ENCODE data around the gene AKR1C2. TPM values are rescaled to one million over a fixed set of nuclear protein-coding genes. Genes with fewer than 3 reads are reported as not detected.
"Not testable (repeated sequence)": the region's sequence is repeated elsewhere in the genome, so short reads cannot be mapped to it uniquely, and the experiment has no call there.

Gene AKR1C2
- total and polyA plus RNA-seq, 2 donors: 1.0 to 3.8 TPM

DNA sequence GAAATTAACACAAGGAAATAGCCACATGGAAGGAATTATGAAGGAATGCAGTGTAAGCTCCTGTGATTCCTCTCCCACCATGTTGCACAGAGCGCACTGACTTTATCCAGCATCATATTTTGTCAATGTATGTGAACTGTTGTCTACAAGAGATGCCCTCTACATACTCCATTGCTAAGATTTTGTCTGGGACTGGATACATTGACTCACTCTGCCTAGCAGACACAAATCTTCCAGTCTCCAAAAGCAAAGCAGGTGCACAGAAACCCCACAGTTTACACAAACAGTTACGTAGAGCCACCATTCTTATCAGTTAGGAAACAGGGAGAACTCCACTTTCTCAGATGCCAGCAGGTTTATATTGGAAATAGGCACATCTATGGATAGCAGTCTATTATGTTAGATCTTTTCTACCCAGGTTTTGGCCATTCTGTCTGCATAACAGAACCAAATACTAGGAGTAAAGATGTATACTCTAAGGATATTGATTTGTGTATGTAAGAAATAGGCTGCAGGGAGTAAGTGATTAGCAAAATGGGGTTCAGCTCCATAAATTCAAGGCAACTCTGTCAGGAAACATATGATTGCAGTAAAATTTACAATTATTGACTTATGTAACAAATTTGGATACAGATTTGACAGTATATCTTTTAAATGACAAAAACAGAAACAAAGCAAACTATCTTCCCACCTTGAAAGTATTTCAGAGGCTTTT lies 1.5 kb downstream of the AKR1C2 start:
- H3K27ac ChIP-seq (ENCODE audit: low read depth in 1 of 2, low read length in 1 of 2): no peak overlapping the region
- 96% methylated on average over 2 of the region's 2 CpGs for WGBS
- no peaks in the 10 kb centered on the region for H3K4me1 ChIP-seq (ENCODE audit: control insufficient read depth in 2 of 2, insufficient read depth in 2 of 2, low read length in 2 of 2)
- H3K9me3 ChIP-seq (ENCODE audit: control insufficient read depth in 2 of 2, insufficient read depth in 1 of 2, low read length in 1 of 2): no peaks in the 10 kb centered on the region
- no peaks in the 10 kb centered on the region for H3K27me3 ChIP-seq (ENCODE audit: control insufficient read depth in 2 of 2, insufficient read depth in 1 of 2, low read length in 1 of 2)
- no peak overlapping the region for H3K4me3 ChIP-seq (ENCODE audit: low read length in 2 of 2)
- no peaks in the 10 kb centered on the region for H3K36me3 ChIP-seq (ENCODE audit: control insufficient read depth in 2 of 2, insufficient read depth in 2 of 2, low read length in 1 of 2)
- no peak for DNase-seq (ENCODE audit: low read depth in 6 of 9, low spot score in 9 of 9)

GRCh38 chr10:4998671-4999070 lies 5.0 kb downstream of the AKR1C2 start:
- DNase-seq (ENCODE audit: low read depth in 6 of 9, low spot score in 9 of 9): no peak
- H3K27ac ChIP-seq (ENCODE audit: low read depth in 1 of 2, low read length in 1 of 2): no peak overlapping the region
- no peaks in the 10 kb centered on the region for H3K9me3 ChIP-seq (ENCODE audit: control insufficient read depth in 2 of 2, insufficient read depth in 1 of 2, low read length in 1 of 2)
- no peaks in the 10 kb centered on the region for H3K36me3 ChIP-seq (ENCODE audit: control insufficient read depth in 2 of 2, insufficient read depth in 2 of 2, low read length in 1 of 2)
- no peaks in the 10 kb centered on the region for H3K27me3 ChIP-seq (ENCODE audit: control insufficient read depth in 2 of 2, insufficient read depth in 1 of 2, low read length in 1 of 2)
- no peaks in the 10 kb centered on the region for H3K4me1 ChIP-seq (ENCODE audit: control insufficient read depth in 2 of 2, insufficient read depth in 2 of 2, low read length in 2 of 2)
- WGBS: 85% methylated on average over 5 of the region's 5 CpGs
- H3K4me3 ChIP-seq (ENCODE audit: low read length in 2 of 2): no peak overlapping the region

GRCh38 chr10:4994260-4994659 lies 9.4 kb downstream of the AKR1C2 start:
- H3K4me3 ChIP-seq (ENCODE audit: low read length in 2 of 2); H3K27ac ChIP-seq (ENCODE audit: low read depth in 1 of 2, low read length in 1 of 2); H3K36me3 ChIP-seq (ENCODE audit: control insufficient read depth in 2 of 2, insufficient read depth in 2 of 2, low read length in 1 of 2); DNase-seq (ENCODE audit: low read depth in 6 of 9, low spot score in 9 of 9); H3K4me1 ChIP-seq (ENCODE audit: control insufficient read depth in 2 of 2, insufficient read depth in 2 of 2, low read length in 2 of 2); H3K9me3 ChIP-seq (ENCODE audit: control insufficient read depth in 2 of 2, insufficient read depth in 1 of 2, low read length in 1 of 2); H3K27me3 ChIP-seq (ENCODE audit: control insufficient read depth in 2 of 2, insufficient read depth in 1 of 2, low read length in 1 of 2): not testable (repeated sequence)

- not testable (repeated sequence) for H3K27ac ChIP-seq (ENCODE audit: low read depth in 1 of 2, low read length in 1 of 2); H3K9me3 ChIP-seq (ENCODE audit: control insufficient read depth in 2 of 2, insufficient read depth in 1 of 2, low read length in 1 of 2); H3K27me3 ChIP-seq (ENCODE audit: control insufficient read depth in 2 of 2, insufficient read depth in 1 of 2, low read length in 1 of 2); H3K36me3 ChIP-seq (ENCODE audit: control insufficient read depth in 2 of 2, insufficient read depth in 2 of 2, low read length in 1 of 2); DNase-seq (ENCODE audit: low read depth in 6 of 9, low spot score in 9 of 9); H3K4me3 ChIP-seq (ENCODE audit: low read length in 2 of 2); H3K4me1 ChIP-seq (ENCODE audit: control insufficient read depth in 2 of 2, insufficient read depth in 2 of 2, low read length in 2 of 2)
- WGBS: 94% methylated on average over 10 of the region's 10 CpGs
Measured at GRCh38 chr10:4992564-4992963, 11.1 kb downstream of the AKR1C2 start.

DNA sequence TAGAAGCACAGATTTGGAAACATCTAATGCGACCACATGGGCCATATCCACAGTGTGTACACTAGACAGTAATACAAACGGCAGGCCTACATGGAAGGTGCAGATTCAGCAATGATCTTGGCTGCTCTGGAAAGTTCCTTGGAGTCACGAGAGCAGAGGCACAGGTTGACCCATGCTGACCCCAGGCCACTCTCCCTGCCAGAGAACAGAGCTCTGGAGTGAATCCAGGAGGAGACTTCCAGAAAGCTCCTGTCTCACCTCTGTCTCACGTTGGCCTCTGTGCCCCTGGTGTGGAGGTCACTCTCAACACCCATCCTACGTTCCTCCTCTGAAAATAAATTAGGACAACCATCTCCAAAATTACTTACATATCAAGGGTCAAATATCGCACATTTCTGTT lies 12.2 kb downstream of the AKR1C2 start:
- not testable (repeated sequence) for DNase-seq (ENCODE audit: low read depth in 6 of 9, low spot score in 9 of 9); H3K27me3 ChIP-seq (ENCODE audit: control insufficient read depth in 2 of 2, insufficient read depth in 1 of 2, low read length in 1 of 2)
- WGBS: 94% methylated on average over 3 of the region's 6 CpGs

GRCh38 chr10:4990217-4990616 lies 13.4 kb downstream of the AKR1C2 start:
- H3K27ac ChIP-seq (ENCODE audit: low read depth in 1 of 2, low read length in 1 of 2): no peak overlapping the region
- H3K9me3 ChIP-seq (ENCODE audit: control insufficient read depth in 2 of 2, insufficient read depth in 1 of 2, low read length in 1 of 2): no peaks in the 10 kb centered on the region
- no peaks in the 10 kb centered on the region for H3K27me3 ChIP-seq (ENCODE audit: control insufficient read depth in 2 of 2, insufficient read depth in 1 of 2, low read length in 1 of 2)
- 98% methylated on average over 2 of the region's 2 CpGs for WGBS
- no peak overlapping the region for H3K4me3 ChIP-seq (ENCODE audit: low read length in 2 of 2)
- no peak for DNase-seq (ENCODE audit: low read depth in 6 of 9, low spot score in 9 of 9)
- H3K36me3 ChIP-seq (ENCODE audit: control insufficient read depth in 2 of 2, insufficient read depth in 2 of 2, low read length in 1 of 2): no peaks in the 10 kb centered on the region
- no peaks in the 10 kb centered on the region for H3K4me1 ChIP-seq (ENCODE audit: control insufficient read depth in 2 of 2, insufficient read depth in 2 of 2, low read length in 2 of 2)

More for the DNA sequence above, 12.2 kb downstream of the AKR1C2 start:
- not testable (repeated sequence) for H3K4me3 ChIP-seq (ENCODE audit: low read length in 2 of 2); H3K36me3 ChIP-seq (ENCODE audit: control insufficient read depth in 2 of 2, insufficient read depth in 2 of 2, low read length in 1 of 2); H3K4me1 ChIP-seq (ENCODE audit: control insufficient read depth in 2 of 2, insufficient read depth in 2 of 2, low read length in 2 of 2); H3K9me3 ChIP-seq (ENCODE audit: control insufficient read depth in 2 of 2, insufficient read depth in 1 of 2, low read length in 1 of 2); H3K27ac ChIP-seq (ENCODE audit: low read depth in 1 of 2, low read length in 1 of 2)

DNA sequence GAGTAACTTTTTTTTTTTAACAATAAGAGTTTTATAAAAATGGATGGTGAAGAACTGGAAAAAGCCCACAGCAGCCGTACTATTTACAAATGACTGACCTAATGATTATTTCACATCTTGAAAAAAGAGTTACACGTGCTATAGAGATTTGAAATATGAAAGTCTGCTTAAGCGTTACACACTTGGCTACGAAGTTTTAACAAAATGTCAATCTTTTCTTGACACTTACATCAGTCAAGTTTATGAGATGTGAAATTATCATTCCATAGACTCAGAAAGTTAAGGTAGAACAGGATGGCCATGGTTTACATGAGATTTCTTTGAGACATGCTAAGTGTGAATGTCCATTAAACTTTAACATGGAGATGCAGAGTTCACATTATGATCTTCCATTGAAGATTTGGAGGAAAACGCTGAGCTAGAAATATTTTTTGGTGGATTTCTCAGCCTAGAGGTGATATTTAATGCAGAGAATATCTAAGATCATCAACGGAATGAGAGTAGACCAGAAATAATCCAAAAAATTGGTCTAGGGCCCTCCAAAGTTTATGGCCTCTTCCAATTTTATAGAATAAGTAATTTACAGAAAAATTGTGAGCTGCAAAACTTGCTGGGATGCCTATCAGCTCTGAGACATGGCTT lies 15.5 kb downstream of the AKR1C2 start:
- not testable (repeated sequence) for H3K27ac ChIP-seq (ENCODE audit: low read depth in 1 of 2, low read length in 1 of 2); H3K4me1 ChIP-seq (ENCODE audit: control insufficient read depth in 2 of 2, insufficient read depth in 2 of 2, low read length in 2 of 2); DNase-seq (ENCODE audit: low read depth in 6 of 9, low spot score in 9 of 9); H3K9me3 ChIP-seq (ENCODE audit: control insufficient read depth in 2 of 2, insufficient read depth in 1 of 2, low read length in 1 of 2); H3K4me3 ChIP-seq (ENCODE audit: low read length in 2 of 2); H3K36me3 ChIP-seq (ENCODE audit: control insufficient read depth in 2 of 2, insufficient read depth in 2 of 2, low read length in 1 of 2); H3K27me3 ChIP-seq (ENCODE audit: control insufficient read depth in 2 of 2, insufficient read depth in 1 of 2, low read length in 1 of 2)
- WGBS: 97% methylated on average over 6 of the region's 6 CpGs

DNA sequence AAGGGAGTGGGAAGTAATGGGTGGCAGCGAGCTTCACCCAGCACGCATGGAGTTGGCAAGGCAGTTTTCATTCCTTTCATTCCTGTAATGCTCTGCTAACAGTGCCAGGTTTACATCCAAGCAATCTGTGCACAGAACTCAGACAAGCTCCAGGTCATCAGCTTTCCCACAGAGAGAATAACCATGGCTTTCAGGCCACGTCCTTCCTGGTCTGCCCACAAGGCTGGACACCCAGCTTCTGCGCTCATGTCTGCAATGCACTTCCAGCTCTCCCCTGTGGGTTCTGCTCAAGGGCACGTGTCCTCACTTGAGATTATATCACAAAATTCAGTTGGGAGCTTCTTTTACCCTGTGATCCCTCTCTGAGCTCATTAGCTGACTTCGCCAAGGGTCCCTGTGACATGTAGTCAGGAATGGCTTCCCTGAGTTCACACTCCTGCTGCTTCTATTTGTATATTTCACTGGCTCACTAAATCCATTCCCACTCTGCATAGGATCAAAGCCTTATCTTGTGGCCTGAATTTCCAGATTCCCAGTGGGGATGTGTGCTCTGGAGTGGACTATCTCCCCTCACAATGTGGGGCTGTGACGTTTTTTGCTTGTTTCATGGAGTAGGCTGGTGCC lies 18.6 kb downstream of the AKR1C2 start:
- Histone ChIP-seq H3K9me3 (ENCODE audit: control insufficient read depth in 2 of 2, insufficient read depth in 1 of 2, low read length in 1 of 2) (no peaks in the 10 kb centered on the region), H3K27ac (ENCODE audit: low read depth in 1 of 2, low read length in 1 of 2) (no peak overlapping the region), H3K4me3 (ENCODE audit: low read length in 2 of 2) (no peak overlapping the region), H3K36me3 (ENCODE audit: control insufficient read depth in 2 of 2, insufficient read depth in 2 of 2, low read length in 1 of 2) (no peaks in the 10 kb centered on the region), H3K27me3 (ENCODE audit: control insufficient read depth in 2 of 2, insufficient read depth in 1 of 2, low read length in 1 of 2) (no peaks in the 10 kb centered on the region), H3K4me1 (ENCODE audit: control insufficient read depth in 2 of 2, insufficient read depth in 2 of 2, low read length in 2 of 2) (peaks cover 0 to 8% of the 10 kb centered on the region in 2 donors)
- no peak for DNase-seq (ENCODE audit: low read depth in 6 of 9, low spot score in 9 of 9)
- 95% methylated on average over 7 of the region's 7 CpGs for WGBS

- Histone ChIP-seq H3K9me3 (ENCODE audit: control insufficient read depth in 2 of 2, insufficient read depth in 1 of 2, low read length in 1 of 2) (no peaks in the 10 kb centered on the region), H3K36me3 (ENCODE audit: control insufficient read depth in 2 of 2, insufficient read depth in 2 of 2, low read length in 1 of 2) (no peaks in the 10 kb centered on the region), H3K27ac (ENCODE audit: low read depth in 1 of 2, low read length in 1 of 2) (no peak overlapping the region), H3K4me1 (ENCODE audit: control insufficient read depth in 2 of 2, insufficient read depth in 2 of 2, low read length in 2 of 2) (peaks cover 0 to 8% of the 10 kb centered on the region in 2 donors), H3K27me3 (ENCODE audit: control insufficient read depth in 2 of 2, insufficient read depth in 1 of 2, low read length in 1 of 2) (no peaks in the 10 kb centered on the region), H3K4me3 (ENCODE audit: low read length in 2 of 2) (no peak overlapping the region)
- 97% methylated on average over 10 of the region's 10 CpGs for WGBS
- no peak for DNase-seq (ENCODE audit: low read depth in 6 of 9, low spot score in 9 of 9)
Measured at GRCh38 chr10:4984223-4984622, 19.4 kb downstream of the AKR1C2 start.

All from thymus (tissue), 11 donors.